H1 (cell line): ENCODE measurements around the gene SLC11A1. TPM values are rescaled to one million over a fixed set of nuclear protein-coding genes. Genes with fewer than 3 reads are reported as not detected.

ENCODE experiments used
- ATF3 ChIP-seq: IDR thresholded peaks from 2 replicates; pipeline ENCODE4 v1.6.1; 2011; ENCODE audit warnings: low read depth, mild to moderate bottlenecking, low read length; ENCODE audit not compliant: insufficient read depth
- SP1 ChIP-seq: IDR thresholded peaks from 2 replicates; pipeline ENCODE4 v1.6.1; 2011; ENCODE audit warnings: low read depth, low read length
- TAF1 ChIP-seq: IDR thresholded peaks from 2 replicates; pipeline ENCODE4 v1.6.1; 2011; ENCODE audit warnings: mild to moderate bottlenecking, low read depth, low read length
- TCF12 ChIP-seq: IDR thresholded peaks from 2 replicates; pipeline ENCODE4 v1.6.1; 2011; ENCODE audit warnings: low read depth, mild to moderate bottlenecking, low read length
- YY1 ChIP-seq: IDR thresholded peaks from 2 replicates; pipeline ENCODE4 v1.6.1; 2011; ENCODE audit warnings: low read depth, mild to moderate bottlenecking, low read length
- ZNF274 ChIP-seq: IDR thresholded peaks from 2 replicates; pipeline ENCODE4 v1.7.0; 2012; ENCODE audit warnings: low read length, borderline replicate concordance; ENCODE audit errors: extremely low read depth
- polyA plus RNA-seq, 7 experiments: library from polyadenylated mRNA; depleted of rRNA in 3 of 7; stranded (reverse) in 5 of 7; unstranded in 2 of 7; fragments of >200 nt in 5 of 7; fragments of 200-250 nt in 2 of 7; gene quantifications; 1 replicate in 5 of 7; 2 replicates in 1 of 7; 4 replicates in 1 of 7; pipeline versions ENCODE4 v1.2.1 to v1.2.3, GENCODE V29; 2011 to 2013; ENCODE audit warnings: missing spikeins in 2 of 7, mixed read lengths in 2 of 7
- total RNA-seq: library from RNA; stranded (reverse); fragmentation: NEBNext Ultra II Directional; extraction: Animal tissue kit (Norgen Biotek cat#: 25700); gene quantifications from 2 replicates; pipeline ENCODE4 v1.2.1, GENCODE V29; 2021
- TF ChIP-seq, protein P1 (sequence below): fragments of 300-600 bp; sonication (generic); IDR thresholded peaks from 2 replicates; pipeline ENCODE4 v1.7.1; 2012; ENCODE audit warnings: low read length, moderate library complexity, mild to moderate bottlenecking, inconsistent platforms; ENCODE audit not compliant: insufficient replicate concordance

SLC11A1 gene
- total and polyA plus RNA-seq, 2 of the 8 experiments (the other 6 are each of a cell fraction or from before 2014, with no cell fraction given): 0.20 to 0.43 TPM

GRCh38 chr2:218435003-218435982 is 53.2 kb downstream of the SLC11A1 start (continued):
- TF ChIP-seq, protein P1, sequence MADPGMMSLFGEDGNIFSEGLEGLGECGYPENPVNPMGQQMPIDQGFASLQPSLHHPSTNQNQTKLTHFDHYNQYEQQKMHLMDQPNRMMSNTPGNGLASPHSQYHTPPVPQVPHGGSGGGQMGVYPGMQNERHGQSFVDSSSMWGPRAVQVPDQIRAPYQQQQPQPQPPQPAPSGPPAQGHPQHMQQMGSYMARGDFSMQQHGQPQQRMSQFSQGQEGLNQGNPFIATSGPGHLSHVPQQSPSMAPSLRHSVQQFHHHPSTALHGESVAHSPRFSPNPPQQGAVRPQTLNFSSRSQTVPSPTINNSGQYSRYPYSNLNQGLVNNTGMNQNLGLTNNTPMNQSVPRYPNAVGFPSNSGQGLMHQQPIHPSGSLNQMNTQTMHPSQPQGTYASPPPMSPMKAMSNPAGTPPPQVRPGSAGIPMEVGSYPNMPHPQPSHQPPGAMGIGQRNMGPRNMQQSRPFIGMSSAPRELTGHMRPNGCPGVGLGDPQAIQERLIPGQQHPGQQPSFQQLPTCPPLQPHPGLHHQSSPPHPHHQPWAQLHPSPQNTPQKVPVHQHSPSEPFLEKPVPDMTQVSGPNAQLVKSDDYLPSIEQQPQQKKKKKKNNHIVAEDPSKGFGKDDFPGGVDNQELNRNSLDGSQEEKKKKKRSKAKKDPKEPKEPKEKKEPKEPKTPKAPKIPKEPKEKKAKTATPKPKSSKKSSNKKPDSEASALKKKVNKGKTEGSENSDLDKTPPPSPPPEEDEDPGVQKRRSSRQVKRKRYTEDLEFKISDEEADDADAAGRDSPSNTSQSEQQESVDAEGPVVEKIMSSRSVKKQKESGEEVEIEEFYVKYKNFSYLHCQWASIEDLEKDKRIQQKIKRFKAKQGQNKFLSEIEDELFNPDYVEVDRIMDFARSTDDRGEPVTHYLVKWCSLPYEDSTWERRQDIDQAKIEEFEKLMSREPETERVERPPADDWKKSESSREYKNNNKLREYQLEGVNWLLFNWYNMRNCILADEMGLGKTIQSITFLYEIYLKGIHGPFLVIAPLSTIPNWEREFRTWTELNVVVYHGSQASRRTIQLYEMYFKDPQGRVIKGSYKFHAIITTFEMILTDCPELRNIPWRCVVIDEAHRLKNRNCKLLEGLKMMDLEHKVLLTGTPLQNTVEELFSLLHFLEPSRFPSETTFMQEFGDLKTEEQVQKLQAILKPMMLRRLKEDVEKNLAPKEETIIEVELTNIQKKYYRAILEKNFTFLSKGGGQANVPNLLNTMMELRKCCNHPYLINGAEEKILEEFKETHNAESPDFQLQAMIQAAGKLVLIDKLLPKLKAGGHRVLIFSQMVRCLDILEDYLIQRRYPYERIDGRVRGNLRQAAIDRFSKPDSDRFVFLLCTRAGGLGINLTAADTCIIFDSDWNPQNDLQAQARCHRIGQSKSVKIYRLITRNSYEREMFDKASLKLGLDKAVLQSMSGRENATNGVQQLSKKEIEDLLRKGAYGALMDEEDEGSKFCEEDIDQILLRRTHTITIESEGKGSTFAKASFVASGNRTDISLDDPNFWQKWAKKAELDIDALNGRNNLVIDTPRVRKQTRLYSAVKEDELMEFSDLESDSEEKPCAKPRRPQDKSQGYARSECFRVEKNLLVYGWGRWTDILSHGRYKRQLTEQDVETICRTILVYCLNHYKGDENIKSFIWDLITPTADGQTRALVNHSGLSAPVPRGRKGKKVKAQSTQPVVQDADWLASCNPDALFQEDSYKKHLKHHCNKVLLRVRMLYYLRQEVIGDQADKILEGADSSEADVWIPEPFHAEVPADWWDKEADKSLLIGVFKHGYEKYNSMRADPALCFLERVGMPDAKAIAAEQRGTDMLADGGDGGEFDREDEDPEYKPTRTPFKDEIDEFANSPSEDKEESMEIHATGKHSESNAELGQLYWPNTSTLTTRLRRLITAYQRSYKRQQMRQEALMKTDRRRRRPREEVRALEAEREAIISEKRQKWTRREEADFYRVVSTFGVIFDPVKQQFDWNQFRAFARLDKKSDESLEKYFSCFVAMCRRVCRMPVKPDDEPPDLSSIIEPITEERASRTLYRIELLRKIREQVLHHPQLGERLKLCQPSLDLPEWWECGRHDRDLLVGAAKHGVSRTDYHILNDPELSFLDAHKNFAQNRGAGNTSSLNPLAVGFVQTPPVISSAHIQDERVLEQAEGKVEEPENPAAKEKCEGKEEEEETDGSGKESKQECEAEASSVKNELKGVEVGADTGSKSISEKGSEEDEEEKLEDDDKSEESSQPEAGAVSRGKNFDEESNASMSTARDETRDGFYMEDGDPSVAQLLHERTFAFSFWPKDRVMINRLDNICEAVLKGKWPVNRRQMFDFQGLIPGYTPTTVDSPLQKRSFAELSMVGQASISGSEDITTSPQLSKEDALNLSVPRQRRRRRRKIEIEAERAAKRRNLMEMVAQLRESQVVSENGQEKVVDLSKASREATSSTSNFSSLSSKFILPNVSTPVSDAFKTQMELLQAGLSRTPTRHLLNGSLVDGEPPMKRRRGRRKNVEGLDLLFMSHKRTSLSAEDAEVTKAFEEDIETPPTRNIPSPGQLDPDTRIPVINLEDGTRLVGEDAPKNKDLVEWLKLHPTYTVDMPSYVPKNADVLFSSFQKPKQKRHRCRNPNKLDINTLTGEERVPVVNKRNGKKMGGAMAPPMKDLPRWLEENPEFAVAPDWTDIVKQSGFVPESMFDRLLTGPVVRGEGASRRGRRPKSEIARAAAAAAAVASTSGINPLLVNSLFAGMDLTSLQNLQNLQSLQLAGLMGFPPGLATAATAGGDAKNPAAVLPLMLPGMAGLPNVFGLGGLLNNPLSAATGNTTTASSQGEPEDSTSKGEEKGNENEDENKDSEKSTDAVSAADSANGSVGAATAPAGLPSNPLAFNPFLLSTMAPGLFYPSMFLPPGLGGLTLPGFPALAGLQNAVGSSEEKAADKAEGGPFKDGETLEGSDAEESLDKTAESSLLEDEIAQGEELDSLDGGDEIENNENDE: no peak
- no peak for TF ChIP-seq TAF1
- TF ChIP-seq SP1: no peak
- TF ChIP-seq ZNF274: no peak
- TF ChIP-seq TCF12: no peak
- no peak for TF ChIP-seq ATF3
- TF ChIP-seq YY1: no peak
